Aorta (tissue), 5 donors: ENCODE results near the gene PIGBOS1. TPM values are rescaled to one million over a fixed set of nuclear protein-coding genes. Genes with fewer than 3 reads are reported as not detected.
"Not testable (repeated sequence)": the region's sequence is repeated elsewhere in the genome, so short reads cannot be mapped to it uniquely, and the experiment has no call there.

Source experiments
- ATAC-seq: fragments of 200-7000 bp; cut with Tn5 transposase; one replicate; pipeline ENCODE4 v1.9.1; 2022; ENCODE audit warnings: moderate library complexity; ENCODE audit not compliant: low FRiP score
- DNase-seq, 2 donors: peaks; one replicate each; pipeline ENCODE4 v3.0.0-alpha.2; 2020
- H3K27ac ChIP-seq, 2 donors: one replicate each; pipeline ENCODE4 v1.5.1; 2013; ENCODE audit warnings: low read length in 2 of 2, mild to moderate bottlenecking in 2 of 2, moderate library complexity in 2 of 2, control low read depth in 1 of 2, inconsistent platforms in 1 of 2, low read depth in 1 of 2
- H3K27me3 ChIP-seq, 2 donors: one replicate each; pipeline ENCODE4 v1.6.1; 2013; ENCODE audit warnings: control low read depth in 1 of 2, low read length in 1 of 2, mild to moderate bottlenecking in 1 of 2, moderate library complexity in 1 of 2; ENCODE audit not compliant: insufficient read depth in 2 of 2, control insufficient read depth in 1 of 2
- H3K36me3 ChIP-seq, 2 donors: one replicate each; pipeline ENCODE4 v1.6.1; 2013; ENCODE audit warnings: control low read depth in 1 of 2, low read length in 1 of 2, mild to moderate bottlenecking in 1 of 2; ENCODE audit not compliant: insufficient read depth in 2 of 2, control insufficient read depth in 1 of 2
- H3K4me1 ChIP-seq, 2 donors: one replicate each; pipeline ENCODE4 v1.6.1; 2013; ENCODE audit warnings: low read length in 2 of 2, control low read depth in 1 of 2, mild to moderate bottlenecking in 1 of 2, moderate library complexity in 1 of 2; ENCODE audit not compliant: insufficient read depth in 2 of 2, control insufficient read depth in 1 of 2
- H3K4me3 ChIP-seq, 2 donors: one replicate each; pipeline ENCODE4 v1.5.1; 2013; ENCODE audit warnings: low read length in 2 of 2, control low read depth in 1 of 2, mild to moderate bottlenecking in 1 of 2
- H3K9me3 ChIP-seq: one replicate; pipeline ENCODE4 v1.6.1; 2013; ENCODE audit warnings: mild to moderate bottlenecking, low read length; ENCODE audit not compliant: control insufficient read depth
- WGBS, 2 donors: extraction: QIAGEN DNeasy Blood & Tissue Kit; methylation state at CpG; one replicate each; pipeline ENCODE4 v1.1.7; 2013; 5-methylcytosine and 5-hydroxymethylcytosine counted together
- intact Hi-C, 2 donors: fragments of 100-400 bp; cut with DNase I; formaldehyde crosslinking; loops; one replicate each; pipeline versions ENCODE4 v1.14.2 to v1.15.0; 2022
- polyA plus RNA-seq, 2 donors: library from polyadenylated mRNA; stranded (reverse); fragments of 200-250 nt; gene quantifications; one replicate each; pipeline ENCODE4 v1.2.3, GENCODE V29; 2013
- total RNA-seq, 2 donors: library from RNA; stranded (reverse); fragmentation: NEBNext Ultra II Directional; extraction: Animal tissue kit (Norgen Biotek cat#: 25700); gene quantifications; one replicate each; pipeline ENCODE4 v1.2.1, GENCODE V29; 2021
- donor health status: healthy with polysubstance abuse.
- donor health status: Bipolar disorder and iron deficiency.
- donor health status: DM: no; HTN: no; CAD: no.
- donor health status: DM: no; HTN: no; CAD: no.
- donor health status: DM: yes; HTN: yes; CAD: no.

Gene PIGBOS1
- total and polyA plus RNA-seq, 4 donors, result 12.5 to 21.7 (median 14.9) TPM

GRCh38 chr15:55289011-55289745 lies 29.7 kb downstream of the PIGBOS1 start:
- DNase-seq (peak in 1 of 2 donors; percentile 47), ATAC-seq (peak; percentile 36)
- Histone ChIP-seq H3K27ac (peak overlapping the region; percentile 71 to 80), H3K27me3 (no peaks in the 10 kb centered on the region), H3K36me3 (no peaks in the 10 kb centered on the region), H3K4me1 (no peaks in the 10 kb centered on the region), H3K4me3 (peak overlapping the region; percentile 70 to 71), H3K9me3 (no peaks in the 10 kb centered on the region)
- intact Hi-C loops, result loop anchor here in 1 of 2 donors (1.0 kb wide), 2 partner anchors 69 to 92 kb away; no protein-coding TSS in a partner anchor
- 1% methylated on average over 27 to 37 of the region's 37 CpGs for WGBS, 2 donors

- Histone ChIP-seq H3K4me1 (no peaks in the 10 kb centered on the region), H3K36me3 (no peaks in the 10 kb centered on the region), H3K9me3 (no peaks in the 10 kb centered on the region), H3K27me3 (no peaks in the 10 kb centered on the region), H3K27ac (no peak overlapping the region), H3K4me3 (peak overlapping the region in 1 of 2 donors; percentile 70)
- DNase-seq (no peak), ATAC-seq (no peak)
- WGBS, 2 donors, result 91 to 94% methylated on average over 8 of the region's 8 CpGs
- intact Hi-C loops, result no loop called here
These were observed 30.8 kb downstream of the PIGBOS1 start for GRCh38 chr15:55288006-55288717.

- H3K36me3 ChIP-seq, ATAC-seq, intact Hi-C loops, H3K27ac ChIP-seq, H3K27me3 ChIP-seq, H3K9me3 ChIP-seq, DNase-seq, H3K4me3 ChIP-seq, H3K4me1 ChIP-seq: not testable (repeated sequence)
- 94 to 95% methylated on average over 9 to 10 of the region's 10 CpGs for WGBS, 2 donors
These were observed 32.3 kb downstream of the PIGBOS1 start for GRCh38 chr15:55286442-55287189.

- H3K36me3 ChIP-seq, result peaks cover 0 to 3% of the 10 kb centered on the region in 2 donors
- intact Hi-C loops, result no loop called here
- ATAC-seq (no peak), DNase-seq (no peak)
- no peaks in the 10 kb centered on the region for H3K27me3 ChIP-seq
- no peak overlapping the region for H3K4me3 ChIP-seq
- H3K4me1 ChIP-seq, result no peaks in the 10 kb centered on the region
- WGBS, 2 donors, result 47 to 54% methylated on average over 1 of the region's 1 CpG
- no peak overlapping the region for H3K27ac ChIP-seq
- H3K9me3 ChIP-seq, result no peaks in the 10 kb centered on the region
These were observed 34.5 kb downstream of the PIGBOS1 start for GRCh38 chr15:55284426-55284825.

- ATAC-seq (no peak), DNase-seq (no peak)
- H3K4me1 ChIP-seq, result no peaks in the 10 kb centered on the region
- no peak overlapping the region for H3K27ac ChIP-seq
- no peaks in the 10 kb centered on the region for H3K9me3 ChIP-seq
- intact Hi-C loops, result no loop called here
- WGBS, 2 donors, result 76 to 80% methylated on average over 6 of the region's 6 CpGs
- no peak overlapping the region for H3K4me3 ChIP-seq
- H3K27me3 ChIP-seq, result no peaks in the 10 kb centered on the region
- H3K36me3 ChIP-seq, result peaks cover 0 to 3% of the 10 kb centered on the region in 2 donors
These were observed 35.4 kb downstream of the PIGBOS1 start for GRCh38 chr15:55283379-55284147.

GRCh38 chr15:55282284-55282833 lies 36.6 kb downstream of the PIGBOS1 start:
- peaks cover 0 to 3% of the 10 kb centered on the region in 2 donors for H3K36me3 ChIP-seq
- peak; percentile 48 for ATAC-seq
- H3K9me3 ChIP-seq, result no peaks in the 10 kb centered on the region
- H3K4me3 ChIP-seq, result no peak overlapping the region
- intact Hi-C loops, result no loop called here
- H3K27me3 ChIP-seq, result no peaks in the 10 kb centered on the region
- peak overlapping the region in 1 of 2 donors; percentile 8 for H3K27ac ChIP-seq
- WGBS, 2 donors, result 52 to 61% methylated on average over 5 of the region's 5 CpGs
- H3K4me1 ChIP-seq, result peaks cover 0 to 1% of the 10 kb centered on the region in 2 donors
- DNase-seq, result no peak

GRCh38 chr15:55281517-55282228 lies 37.2 kb downstream of the PIGBOS1 start:
- no peak overlapping the region for H3K4me3 ChIP-seq
- H3K27me3 ChIP-seq, result no peaks in the 10 kb centered on the region
- intact Hi-C loops, result no loop called here
- DNase-seq (no peak), ATAC-seq (no peak)
- H3K27ac ChIP-seq, result peak overlapping the region in 1 of 2 donors; percentile 33
- no peaks in the 10 kb centered on the region for H3K9me3 ChIP-seq
- H3K4me1 ChIP-seq, result peaks cover 0 to 1% of the 10 kb centered on the region in 2 donors
- peaks cover 0 to 3% of the 10 kb centered on the region in 2 donors for H3K36me3 ChIP-seq
